Esophagus muscularis mucosa (tissue), 4 donors: Measurements from ENCODE around the gene KLHDC4.

Source experiments
- CTCF ChIP-seq, 3 experiments: fragments of 200-600 bp in 2 of 3; fragments of 450-650 bp in 1 of 3; sonication (generic) in 2 of 3; IDR thresholded peaks; one replicate each; pipeline ENCODE4 v1.5.1; 2017 to 2019; ENCODE audit warnings: antibody characterized with exemption in 3 of 3, mild to moderate bottlenecking in 2 of 3, moderate library complexity in 1 of 3
- EP300 ChIP-seq: sonication (generic); formaldehyde crosslinking; IDR thresholded peaks from one replicate; pipeline ENCODE4 v1.6.1; 2017; ENCODE audit warnings: antibody characterized with exemption
- POLR2A ChIP-seq: fragments of 450-650 bp; IDR thresholded peaks from one replicate; pipeline ENCODE4 v1.6.1; 2017; ENCODE audit warnings: antibody characterized with exemption, moderate library complexity, mild to moderate bottlenecking, low read depth

- no peak for TF ChIP-seq CTCF (IDR thresholded peaks at IDR 0.05)
- no peak for TF ChIP-seq EP300
- no peak for TF ChIP-seq POLR2A
Observed at GRCh38 chr16:87675111-87675719, 90.6 kb downstream of the KLHDC4 start.
